GM12873 (cell line): ENCODE results near the gene LRRN2.

Source experiments
- TF ChIP-seq, protein P1 (sequence below): IDR thresholded peaks from 2 replicates; pipeline ENCODE4 v1.5.1; 2012; ENCODE audit warnings: low read depth, mild to moderate bottlenecking, moderate library complexity, low read length, control low read depth; ENCODE audit not compliant: insufficient read depth; ENCODE audit errors: missing control alignments

Gene LRRN2

DNA sequence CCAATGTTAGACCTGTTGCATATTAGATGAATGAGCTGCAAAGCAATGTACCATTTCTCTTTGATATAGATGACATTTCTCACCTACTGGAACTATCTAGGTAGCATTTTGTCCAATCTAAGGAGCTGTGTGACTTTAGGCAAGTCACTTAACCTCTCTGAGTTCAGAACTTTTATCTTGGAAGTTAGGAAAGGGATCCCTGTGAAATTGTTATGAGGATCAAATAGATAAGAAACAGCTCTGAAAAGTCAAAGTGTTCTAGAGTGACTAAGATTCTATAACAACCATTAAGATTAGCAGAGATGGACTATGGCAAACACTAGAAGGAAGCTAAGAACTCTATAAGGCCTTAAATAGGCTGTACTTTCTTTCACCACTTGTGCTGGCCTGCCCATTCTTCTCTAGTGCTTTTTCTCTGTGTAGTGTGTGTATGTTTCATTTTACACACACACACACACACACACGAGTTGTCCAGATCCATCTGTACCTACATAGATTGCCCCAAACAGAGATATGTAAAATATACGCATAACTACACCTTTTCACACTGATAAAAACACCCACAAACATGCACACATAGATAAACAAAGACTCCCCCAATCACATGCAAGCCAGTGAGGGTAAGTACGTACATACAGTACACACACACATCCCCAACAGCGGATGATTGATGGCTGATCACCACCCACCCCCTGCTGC lies 19.4 kb upstream of the LRRN2 start:
- TF ChIP-seq, protein P1, sequence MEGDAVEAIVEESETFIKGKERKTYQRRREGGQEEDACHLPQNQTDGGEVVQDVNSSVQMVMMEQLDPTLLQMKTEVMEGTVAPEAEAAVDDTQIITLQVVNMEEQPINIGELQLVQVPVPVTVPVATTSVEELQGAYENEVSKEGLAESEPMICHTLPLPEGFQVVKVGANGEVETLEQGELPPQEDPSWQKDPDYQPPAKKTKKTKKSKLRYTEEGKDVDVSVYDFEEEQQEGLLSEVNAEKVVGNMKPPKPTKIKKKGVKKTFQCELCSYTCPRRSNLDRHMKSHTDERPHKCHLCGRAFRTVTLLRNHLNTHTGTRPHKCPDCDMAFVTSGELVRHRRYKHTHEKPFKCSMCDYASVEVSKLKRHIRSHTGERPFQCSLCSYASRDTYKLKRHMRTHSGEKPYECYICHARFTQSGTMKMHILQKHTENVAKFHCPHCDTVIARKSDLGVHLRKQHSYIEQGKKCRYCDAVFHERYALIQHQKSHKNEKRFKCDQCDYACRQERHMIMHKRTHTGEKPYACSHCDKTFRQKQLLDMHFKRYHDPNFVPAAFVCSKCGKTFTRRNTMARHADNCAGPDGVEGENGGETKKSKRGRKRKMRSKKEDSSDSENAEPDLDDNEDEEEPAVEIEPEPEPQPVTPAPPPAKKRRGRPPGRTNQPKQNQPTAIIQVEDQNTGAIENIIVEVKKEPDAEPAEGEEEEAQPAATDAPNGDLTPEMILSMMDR = no peak

DNA sequence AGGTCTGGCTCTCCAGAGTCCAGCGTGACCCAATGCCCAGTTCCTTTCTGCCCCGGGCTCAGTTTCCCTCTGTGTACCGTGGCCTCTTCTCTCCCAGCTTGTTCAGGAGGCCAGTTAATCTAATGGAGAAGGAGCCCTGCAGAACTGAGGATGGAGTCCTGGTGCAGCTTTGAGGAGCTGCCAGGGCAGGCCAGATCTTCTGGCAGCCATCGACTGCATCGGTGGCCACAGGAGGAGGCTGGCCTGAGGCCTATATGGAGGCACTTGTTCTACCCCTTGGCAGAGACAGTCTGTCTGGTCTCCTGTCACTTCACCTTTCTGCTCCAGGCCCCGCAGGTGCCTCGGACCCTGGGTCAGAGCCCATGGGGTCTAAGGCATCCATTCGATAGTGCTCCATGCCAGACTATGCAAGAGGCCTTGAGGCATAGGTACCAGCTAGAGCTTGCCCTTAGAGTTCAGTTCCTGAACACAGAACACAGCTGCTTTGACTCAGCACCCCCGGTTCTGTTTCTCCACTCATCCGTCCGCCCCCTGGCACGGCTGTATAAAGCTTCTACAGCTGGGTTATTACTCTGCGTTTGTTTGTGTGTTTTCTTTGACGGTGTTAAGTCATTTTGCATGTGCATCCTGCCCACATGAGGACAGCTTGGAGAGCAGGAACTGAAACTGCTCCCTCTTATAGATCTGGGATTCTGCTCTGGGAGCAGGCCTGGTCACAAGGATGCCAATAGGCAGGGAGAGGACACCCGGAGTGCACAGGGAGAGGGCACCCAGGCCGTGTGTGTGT lies 18.5 kb upstream of the LRRN2 start:
- TF ChIP-seq, protein P1 = no peak

DNA sequence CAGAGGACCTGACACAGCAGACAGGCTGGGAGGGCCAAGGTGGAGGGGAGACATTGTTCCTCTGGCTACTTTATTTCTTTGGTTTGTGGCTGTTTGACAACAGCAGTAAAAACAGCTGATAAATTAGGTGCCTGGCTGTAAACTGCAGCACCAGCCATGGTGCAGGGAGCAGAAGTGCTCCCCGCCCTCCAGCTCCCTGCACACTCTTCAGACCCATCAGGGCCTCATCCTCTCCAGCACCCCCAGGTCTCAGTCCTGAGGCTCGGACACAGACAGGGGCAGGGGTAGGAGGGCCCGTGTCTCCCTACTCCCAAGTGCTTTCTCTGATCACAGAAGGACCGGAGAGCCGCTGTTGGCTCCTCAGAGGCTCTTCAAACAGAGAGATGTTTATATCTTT lies 17.7 kb upstream of the LRRN2 start:
- TF ChIP-seq, protein P1 = no peak

DNA sequence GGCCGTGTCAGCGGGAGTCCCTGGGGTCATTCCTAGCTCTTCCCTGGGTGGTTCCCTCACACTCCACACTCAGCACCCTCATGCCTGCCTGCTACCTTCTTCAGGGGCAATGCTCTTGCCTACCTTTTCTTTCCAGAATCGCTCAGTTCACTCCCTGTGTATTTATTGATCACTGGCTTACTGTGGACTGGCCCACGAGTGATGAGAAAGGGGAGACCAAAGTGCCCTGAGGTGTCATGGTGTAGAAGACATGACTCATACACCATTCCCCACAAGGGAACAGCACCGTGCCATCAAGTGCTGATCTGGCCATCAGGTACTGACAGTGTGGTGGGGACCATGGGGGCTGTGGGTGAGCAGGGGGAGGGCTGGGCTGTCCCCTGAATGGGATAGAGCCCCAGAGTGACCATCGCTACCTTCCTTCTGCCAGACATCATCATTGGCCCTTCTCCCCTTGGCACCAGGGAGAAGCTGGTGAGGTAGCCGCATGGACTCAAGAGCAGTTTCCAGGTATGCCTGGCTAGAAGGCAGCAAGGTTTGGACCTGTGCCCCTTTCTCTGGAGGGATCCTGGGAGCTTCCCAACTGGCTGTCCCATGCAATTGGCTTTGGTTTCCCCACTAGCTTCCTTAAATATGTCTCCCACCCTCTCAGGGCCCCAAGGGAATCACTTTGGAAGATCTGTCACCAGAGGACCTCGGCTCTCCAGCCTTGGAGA lies 17.2 kb upstream of the LRRN2 start:
- TF ChIP-seq, protein P1 = no peak

DNA sequence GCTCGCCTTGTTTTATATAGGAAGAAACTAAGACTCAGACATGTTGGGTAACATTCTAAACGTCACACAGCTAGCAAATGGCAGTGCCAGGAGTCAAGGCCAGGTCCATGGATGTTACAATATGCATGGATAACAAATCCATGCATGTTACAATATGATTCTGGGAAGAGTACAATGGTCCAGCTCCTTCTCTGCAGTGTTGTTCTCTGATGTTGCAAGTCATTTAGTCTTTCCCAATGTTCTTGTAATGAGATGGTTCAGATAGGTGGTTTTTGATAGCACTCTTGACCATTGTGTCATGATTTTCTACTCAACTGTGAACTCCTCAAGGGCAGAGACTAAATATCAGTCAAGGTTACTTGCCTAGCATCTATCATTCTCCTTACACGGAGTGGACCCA lies 15.7 kb upstream of the LRRN2 start:
- TF ChIP-seq, protein P1 = no peak

DNA sequence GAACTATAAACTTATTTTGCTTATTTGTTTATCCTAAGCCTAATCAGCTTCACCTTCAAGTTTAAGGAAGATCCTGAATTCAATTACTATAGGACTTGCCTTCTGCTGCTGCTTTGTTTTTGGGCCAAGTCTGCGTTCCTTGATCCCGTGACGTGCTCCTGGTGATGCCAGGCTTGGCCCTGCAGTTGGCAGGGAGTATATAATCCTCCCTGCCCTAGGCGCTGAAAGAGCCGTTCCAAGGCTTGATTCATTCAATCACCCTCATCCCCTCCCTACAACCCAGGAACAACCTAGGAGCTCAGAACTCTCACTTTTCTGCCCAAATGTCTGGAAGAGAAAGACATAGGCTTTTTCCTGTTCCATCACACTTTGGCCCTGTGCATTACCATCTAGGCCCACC lies 12.4 kb upstream of the LRRN2 start:
- TF ChIP-seq, protein P1 = no peak

DNA sequence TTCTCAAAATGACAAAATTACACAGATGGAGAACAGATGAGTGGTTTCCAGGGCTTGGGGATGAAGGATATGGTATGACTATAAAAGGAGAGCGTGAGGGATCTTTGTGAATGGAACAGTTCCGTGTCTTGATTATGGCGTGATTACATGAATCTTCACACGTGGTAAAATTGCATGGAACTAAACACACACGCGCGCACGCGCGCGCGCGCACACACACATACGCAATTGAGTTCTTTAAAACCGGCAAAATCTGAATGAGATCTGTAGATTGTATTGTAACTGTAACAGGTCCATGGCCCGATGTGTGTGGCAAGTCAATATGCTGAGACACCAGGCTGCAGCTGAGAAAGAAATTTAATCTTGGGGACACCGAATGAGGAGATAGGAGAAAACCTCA lies 11.1 kb upstream of the LRRN2 start:
- TF ChIP-seq, protein P1 = no peak
